GM19043 (cell line): ENCODE data around the gene HSPA14.
"Not testable (repeated sequence)": the region's sequence is repeated elsewhere in the genome, so short reads cannot be mapped to it uniquely, and the experiment has no call there.

Experiments used
- ATAC-seq: cut with Tn5 transposase; IDR thresholded peaks from one replicate; pipeline ENCODE4 v1.9.1; 2021; ENCODE audit warnings: low read depth; ENCODE audit not compliant: unreplicated experiment

Gene HSPA14

GRCh38 chr10:14837757-14838581 lies at the start of gene HSPA14, which contains the start of the genes CDNF and MSANTD7:
Gene HSPA14, plus strand, starts transcription at chr10:14838306. Its CDS starts 97 bp downstream, at chr10:14838403.
Gene CDNF, minus strand, starts transcription at chr10:14838037. Its CDS starts 91 bp downstream, at chr10:14837946.
Gene MSANTD7, plus strand, starts transcription at chr10:14838306. Its CDS starts 3,979 bp downstream, at chr10:14842285.
- ATAC-seq: peak; percentile 92

- ATAC-seq: no peak
These were observed 39.5 kb upstream of the HSPA14 start for GRCh38 chr10:14798636-14799035.

GRCh38 chr10:14800397-14800796 lies 37.7 kb upstream of the HSPA14 start:
- ATAC-seq: no peak

GRCh38 chr10:14801723-14802122 lies 36.4 kb upstream of the HSPA14 start:
- ATAC-seq: no peak

- ATAC-seq: no peak
These were observed 34.3 kb upstream of the HSPA14 start for GRCh38 chr10:14803827-14804226.

- no peak for ATAC-seq
These were observed 31.8 kb upstream of the HSPA14 start for GRCh38 chr10:14806318-14806717.

GRCh38 chr10:14810969-14811953 lies 26.8 kb upstream of the HSPA14 start:
- no peak for ATAC-seq

GRCh38 chr10:14812271-14812670 lies 25.8 kb upstream of the HSPA14 start:
- ATAC-seq: no peak

- ATAC-seq: no peak
These were observed 22.4 kb upstream of the HSPA14 start for GRCh38 chr10:14815681-14816080.

GRCh38 chr10:14816717-14817116 lies 21.4 kb upstream of the HSPA14 start:
- not testable (repeated sequence) for ATAC-seq

GRCh38 chr10:14820010-14820774 lies 17.9 kb upstream of the HSPA14 start:
- ATAC-seq: no peak

GRCh38 chr10:14820775-14821154 lies 17.3 kb upstream of the HSPA14 start:
- no peak for ATAC-seq

GRCh38 chr10:14821635-14822375 lies 16.3 kb upstream of the HSPA14 start:
- ATAC-seq: no peak

- ATAC-seq: no peak
These were observed 15.0 kb upstream of the HSPA14 start for GRCh38 chr10:14822879-14823755.

GRCh38 chr10:14823966-14824365 lies 14.1 kb upstream of the HSPA14 start:
- no peak for ATAC-seq

GRCh38 chr10:14826076-14826829 lies 11.9 kb upstream of the HSPA14 start:
- no peak for ATAC-seq

- no peak for ATAC-seq
These were observed 5.0 kb upstream of the HSPA14 start for GRCh38 chr10:14833106-14833505.

GRCh38 chr10:14836208-14836607 lies 1.9 kb upstream of the HSPA14 start:
- no peak for ATAC-seq
